Hepatocyte (in vitro differentiated cells): ENCODE measurements around the gene PDE4D.

Experiments used
- CTCF ChIP-seq: fragments of 200-600 bp; sonication (generic); IDR thresholded peaks from 2 replicates; pipeline ENCODE4 v1.5.1; 2016; ENCODE audit warnings: antibody characterized with exemption, mild to moderate bottlenecking; ENCODE audit not compliant: poor library complexity
- EZH2 ChIP-seq: fragments of 200-600 bp; sonication (generic); IDR thresholded peaks from 2 replicates; pipeline ENCODE4 v1.6.1; 2016; ENCODE audit warnings: antibody characterized with exemption, mild to moderate bottlenecking, borderline replicate concordance

GRCh38 chr5:59092758-59093157 is 800.8 kb downstream of the PDE4D start:
- TF ChIP-seq CTCF (no peak), EZH2 (no peak)
